Effector memory CD4-positive, alpha-beta T cell (primary cell): ENCODE measurements around the gene GPR150.
"Not testable (repeated sequence)": the region's sequence is repeated elsewhere in the genome, so short reads cannot be mapped to it uniquely, and the experiment has no call there.

Experiments
- DNase-seq, 3 donors: peaks; one replicate each; pipeline ENCODE4 v3.0.0-alpha.2; 2020
- H3K27ac ChIP-seq: 2 replicates; pipeline ENCODE4 v1.7.0; 2013; ENCODE audit warnings: mild to moderate bottlenecking, low read length, moderate library complexity; ENCODE audit not compliant: insufficient read depth, poor library complexity, severe bottlenecking
- H3K27me3 ChIP-seq: replicated peaks from 2 replicates; pipeline ENCODE4 v1.7.0; 2013; ENCODE audit warnings: mild to moderate bottlenecking, low read length; ENCODE audit not compliant: insufficient read depth, control insufficient read depth, poor library complexity, severe bottlenecking
- H3K36me3 ChIP-seq: 2 replicates; pipeline ENCODE4 v1.7.0; 2013; ENCODE audit warnings: mild to moderate bottlenecking, low read length, moderate library complexity; ENCODE audit not compliant: control insufficient read depth, insufficient read depth
- H3K4me1 ChIP-seq: 2 replicates; pipeline ENCODE4 v1.7.0; 2013; ENCODE audit warnings: low read length, mild to moderate bottlenecking; ENCODE audit not compliant: control insufficient read depth, insufficient read depth, poor library complexity, severe bottlenecking
- H3K4me3 ChIP-seq: 2 replicates; pipeline ENCODE4 v1.7.0; 2013; ENCODE audit warnings: low read length, low read depth, mild to moderate bottlenecking; ENCODE audit not compliant: insufficient read depth, poor library complexity, severe bottlenecking
- H3K9me3 ChIP-seq: 2 replicates; pipeline ENCODE4 v1.7.0; 2013; ENCODE audit warnings: mild to moderate bottlenecking, low read length, moderate library complexity; ENCODE audit not compliant: control insufficient read depth

The GPR150 gene

DNA sequence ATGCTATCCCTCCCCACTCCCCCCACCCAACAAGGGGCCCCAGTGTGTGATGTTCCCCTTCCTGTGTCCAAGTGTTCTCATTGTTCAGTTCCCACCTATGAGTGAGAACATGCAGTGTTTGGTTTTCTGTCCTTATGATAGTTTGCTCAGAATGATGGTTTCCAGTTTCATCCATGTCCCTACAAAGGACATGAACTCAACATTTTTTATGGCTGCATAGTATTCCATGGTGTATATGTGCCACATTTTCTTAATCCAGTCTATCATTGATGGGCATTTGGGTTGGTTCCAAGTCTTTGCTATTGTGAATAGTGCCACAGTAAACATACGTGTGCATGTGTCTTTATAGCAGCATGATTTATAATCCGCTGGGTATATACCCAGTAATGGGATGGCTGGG lies 13.1 kb downstream of the GPR150 start:
- not testable (repeated sequence) for H3K27ac ChIP-seq, H3K9me3 ChIP-seq, H3K27me3 ChIP-seq, H3K36me3 ChIP-seq, H3K4me3 ChIP-seq, H3K4me1 ChIP-seq, DNase-seq

DNA sequence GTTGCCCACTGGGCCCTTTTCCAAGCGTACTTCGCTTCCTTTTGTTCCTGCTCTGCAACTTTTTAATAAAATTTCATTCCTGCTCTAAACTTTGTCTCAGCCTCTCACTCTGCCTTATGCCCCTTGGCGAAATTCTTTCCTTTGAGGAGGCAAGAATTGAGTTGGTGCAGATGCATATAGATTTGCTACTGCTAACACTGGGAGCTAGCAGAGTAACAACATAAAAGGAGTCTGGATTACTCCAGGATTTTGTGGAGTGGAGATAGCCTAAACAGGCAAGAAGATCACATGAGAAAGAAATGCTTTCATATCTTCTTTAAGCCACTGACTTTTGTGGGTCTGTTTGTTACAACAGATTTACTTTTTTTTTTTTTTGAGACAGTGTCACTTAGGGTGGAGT lies 13.8 kb downstream of the GPR150 start:
- H3K4me3 ChIP-seq, result no peak overlapping the region
- H3K4me1 ChIP-seq, result no peaks in the 10 kb centered on the region
- no peaks in the 10 kb centered on the region for H3K9me3 ChIP-seq
- DNase-seq, result no peak
- H3K27ac ChIP-seq, result no peak overlapping the region
- H3K27me3 ChIP-seq, result no peaks in the 10 kb centered on the region
- no peaks in the 10 kb centered on the region for H3K36me3 ChIP-seq

DNA sequence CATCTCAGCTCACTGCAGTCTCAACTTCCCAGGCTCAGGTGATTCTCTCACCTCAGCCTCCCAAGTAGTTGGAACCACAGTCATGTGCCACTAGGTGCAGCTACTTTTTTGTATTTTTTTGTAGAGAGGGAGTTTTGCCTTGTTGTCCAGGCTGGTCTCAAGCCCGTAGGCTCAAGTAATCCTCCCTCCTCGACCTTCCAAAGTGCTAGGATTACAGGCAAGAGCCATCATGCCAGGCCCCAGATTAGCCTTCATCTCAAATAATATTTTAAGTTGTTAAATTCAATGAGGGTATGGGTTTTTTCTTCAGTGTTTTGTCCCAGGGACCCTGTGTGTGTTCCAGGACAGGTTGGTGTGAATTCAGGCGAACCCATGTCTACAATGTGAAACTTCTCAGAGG lies 14.2 kb downstream of the GPR150 start:
- no peaks in the 10 kb centered on the region for H3K27me3 ChIP-seq
- no peak overlapping the region for H3K4me3 ChIP-seq
- H3K9me3 ChIP-seq, result no peaks in the 10 kb centered on the region
- no peaks in the 10 kb centered on the region for H3K36me3 ChIP-seq
- H3K27ac ChIP-seq, result no peak overlapping the region
- no peaks in the 10 kb centered on the region for H3K4me1 ChIP-seq
- DNase-seq, result no peak

DNA sequence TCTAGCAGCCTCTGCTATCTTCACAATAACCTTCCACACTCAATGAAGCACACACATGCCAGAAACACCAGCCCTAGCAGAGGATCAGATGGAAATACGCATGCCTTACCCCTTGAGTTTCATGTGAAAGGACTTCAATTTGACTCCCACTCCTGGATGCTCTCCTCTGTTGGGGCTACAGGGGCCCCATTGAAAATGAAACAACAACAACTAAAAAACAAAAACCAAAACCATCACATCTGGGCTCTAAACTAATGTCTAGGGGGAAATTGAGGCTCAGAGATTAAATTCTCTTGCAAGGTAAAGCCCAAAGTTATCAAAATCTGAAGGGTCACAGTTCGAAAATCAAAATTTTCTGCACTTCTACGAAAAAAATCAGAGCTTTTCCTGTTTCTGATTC lies 18.7 kb downstream of the GPR150 start:
- Histone ChIP-seq H3K27ac (no peak overlapping the region), H3K4me3 (no peak overlapping the region), H3K9me3 (no peaks in the 10 kb centered on the region), H3K36me3 (no peaks in the 10 kb centered on the region), H3K27me3 (no peaks in the 10 kb centered on the region), H3K4me1 (no peaks in the 10 kb centered on the region)
- no peak for DNase-seq

DNA sequence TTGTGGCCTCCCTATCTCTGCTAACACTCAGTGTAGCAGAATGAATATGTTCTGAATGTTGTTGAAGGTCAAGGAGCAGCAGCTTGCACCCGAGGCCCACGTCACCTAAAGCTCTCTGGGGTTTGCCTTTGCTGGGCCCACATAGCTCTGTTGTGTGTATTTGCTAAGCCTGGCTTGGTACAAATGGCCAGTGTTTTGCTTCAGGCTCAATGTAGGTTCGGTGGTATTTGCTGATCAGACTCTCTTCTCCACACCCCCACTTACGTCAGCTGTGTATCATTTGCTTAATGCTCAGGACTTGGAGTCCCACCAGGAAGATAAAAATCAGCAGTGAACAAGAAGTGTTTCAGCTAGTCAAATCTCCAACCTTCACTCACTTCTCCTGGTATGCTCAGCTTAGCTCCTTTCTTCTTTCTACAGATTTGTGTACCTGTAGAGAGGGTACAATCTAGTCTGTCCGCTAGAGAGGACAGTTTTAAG lies 21.9 kb downstream of the GPR150 start:
- no peak for DNase-seq
- Histone ChIP-seq H3K27me3 (no peaks in the 10 kb centered on the region), H3K9me3 (no peaks in the 10 kb centered on the region), H3K4me1 (no peaks in the 10 kb centered on the region), H3K4me3 (no peak overlapping the region), H3K36me3 (no peaks in the 10 kb centered on the region), H3K27ac (no peak overlapping the region)

DNA sequence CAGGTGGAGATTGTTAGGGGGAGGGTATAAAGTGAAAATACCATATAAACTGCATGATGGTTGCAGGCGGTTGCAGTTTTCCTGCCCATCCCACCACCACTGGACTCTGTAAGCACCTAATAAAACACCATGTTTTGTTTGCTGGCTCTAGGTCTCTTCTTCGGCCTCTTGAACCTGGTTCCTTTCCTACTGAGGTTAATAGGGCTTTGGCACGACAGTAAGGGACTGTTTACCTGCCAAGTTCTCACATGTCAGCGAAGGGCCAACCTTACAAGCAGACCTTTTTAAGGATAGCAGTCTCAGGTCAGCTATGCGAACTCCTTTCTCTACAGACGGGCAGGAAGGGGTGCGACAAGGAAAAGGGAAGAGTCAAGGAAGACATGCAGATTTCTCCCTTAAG lies 23.3 kb downstream of the GPR150 start:
- Histone ChIP-seq H3K27me3 (no peaks in the 10 kb centered on the region), H3K27ac (no peak overlapping the region), H3K4me1 (peaks cover 5% of the 10 kb centered on the region), H3K36me3 (no peaks in the 10 kb centered on the region), H3K4me3 (no peak overlapping the region), H3K9me3 (no peaks in the 10 kb centered on the region)
- DNase-seq, result no peak

DNA sequence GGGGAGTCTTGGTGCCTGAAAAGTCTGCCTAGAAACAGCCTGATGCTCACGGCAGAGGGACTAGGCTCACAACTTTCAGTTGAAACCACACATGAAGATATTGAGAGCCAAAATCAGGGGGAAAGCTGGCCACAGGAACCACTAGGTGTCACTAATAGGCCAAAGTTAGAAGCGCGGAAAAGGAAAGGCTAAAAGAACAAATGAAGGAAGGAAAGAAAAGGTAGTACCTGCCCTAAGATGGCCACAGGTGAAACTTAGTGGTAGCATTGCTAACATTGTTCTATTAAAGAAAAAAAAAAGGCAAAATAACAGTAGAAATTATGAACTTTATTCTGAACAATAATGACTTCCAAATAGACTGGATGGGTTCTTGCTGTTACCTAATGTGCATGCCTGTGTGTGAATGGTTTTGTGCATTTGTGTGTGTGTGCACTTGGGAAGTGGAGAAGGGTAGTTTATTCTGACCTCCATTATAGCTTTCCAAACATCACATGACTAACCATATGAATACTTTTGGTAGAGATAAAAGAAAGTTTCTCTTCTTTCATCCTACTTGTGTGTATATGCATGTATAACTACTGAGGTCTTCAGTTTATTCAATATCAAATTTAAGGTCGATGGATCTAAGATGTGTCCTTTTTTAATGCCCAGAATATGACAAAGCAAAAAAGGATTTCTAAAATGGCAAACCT lies 24.6 kb downstream of the GPR150 start:
- peak overlapping the region; percentile 35 for H3K27ac ChIP-seq

DNA sequence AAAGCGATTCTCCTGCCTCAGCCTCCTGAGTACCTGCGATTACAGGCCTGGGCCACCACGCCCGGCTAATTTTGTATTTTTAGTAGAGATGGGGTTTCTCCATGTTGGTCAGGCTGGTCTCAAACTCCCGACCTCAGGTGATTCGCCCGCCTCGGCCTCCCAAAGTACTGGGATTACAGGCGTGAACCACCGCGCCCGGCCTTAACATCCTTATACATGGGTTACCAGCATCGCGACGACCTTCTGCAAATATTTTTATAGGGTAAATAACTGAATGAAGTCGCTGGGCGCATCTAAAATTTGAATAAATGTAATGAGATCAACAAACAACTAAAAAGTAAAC lies 26.3 kb downstream of the GPR150 start:
- Histone ChIP-seq H3K4me3 (peak overlapping the region; percentile 51), H3K27ac (peak overlapping the region; percentile 75)
- DNase-seq, result not testable (repeated sequence)

More for the DNA sequence above, 24.6 kb downstream of the GPR150 start:
- no peak overlapping the region for H3K4me3 ChIP-seq
- DNase-seq, result no peak
- H3K27me3 ChIP-seq, result no peaks in the 10 kb centered on the region
- H3K36me3 ChIP-seq, result no peaks in the 10 kb centered on the region
- peaks cover 5% of the 10 kb centered on the region for H3K4me1 ChIP-seq
- H3K9me3 ChIP-seq, result no peaks in the 10 kb centered on the region

DNA sequence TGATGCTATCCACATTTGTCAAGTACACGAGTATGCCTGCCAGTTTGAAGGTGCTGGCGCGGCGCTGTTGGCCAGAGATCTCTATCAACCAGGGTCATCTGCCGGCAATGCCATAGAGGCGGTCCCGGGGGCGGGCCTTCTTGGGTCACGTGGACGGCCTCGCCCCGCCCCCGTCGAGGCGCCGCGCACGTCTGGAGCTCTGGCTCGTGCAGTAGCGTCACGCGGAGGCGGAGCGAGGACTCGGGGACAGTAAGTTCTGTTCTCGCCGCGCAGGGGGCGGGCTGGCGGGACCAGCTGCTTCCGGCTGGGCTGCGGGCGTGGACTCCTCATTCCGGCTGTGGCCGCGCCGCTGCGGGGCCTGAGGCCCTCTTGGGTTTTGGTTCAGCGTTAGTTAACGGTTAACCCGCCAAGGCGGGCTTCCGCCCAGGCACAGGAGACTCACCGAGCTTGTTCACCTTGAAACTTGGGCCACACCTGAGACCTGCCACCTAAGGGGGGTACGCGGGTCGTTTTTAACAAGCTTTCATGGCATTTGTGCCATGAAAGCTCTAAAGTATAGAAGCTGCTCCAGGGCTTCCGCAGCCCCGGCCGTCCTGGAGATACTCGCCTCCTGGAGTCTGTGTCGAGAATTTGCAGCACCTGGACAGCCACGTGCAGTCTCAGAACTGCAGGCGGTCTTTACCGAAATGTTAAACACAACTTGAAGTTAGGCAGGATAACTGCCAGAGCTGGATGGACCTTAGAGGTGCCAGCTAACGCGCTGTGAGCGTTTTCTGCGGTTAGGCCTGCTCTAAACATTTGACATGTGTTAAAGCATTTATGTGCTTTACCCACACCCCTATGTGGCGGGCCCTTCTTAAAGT lies 26.9 kb downstream of the GPR150 start, which contains the start of gene RFESD:
Gene RFESD (plus strand): TSS at position 209 of the 863 bp plus-strand sequence. CDS start 5,495 bp downstream, outside the sequence.
- peak within 1 kb of the TSS; percentile 75 for H3K27ac ChIP-seq
- peaks cover 5% of the 10 kb centered on the region for H3K4me1 ChIP-seq
- no peaks in the 10 kb centered on the region for H3K27me3 ChIP-seq
- no peaks in the 10 kb centered on the region for H3K36me3 ChIP-seq
- DNase-seq, result peak; percentile 87 to 92 (median 89)
- H3K4me3 ChIP-seq, result peak within 1 kb of the TSS; percentile 51
- H3K9me3 ChIP-seq, result no peaks in the 10 kb centered on the region

More for the DNA sequence above, 26.3 kb downstream of the GPR150 start:
- H3K27me3 ChIP-seq, H3K4me1 ChIP-seq, H3K9me3 ChIP-seq, H3K36me3 ChIP-seq: not testable (repeated sequence)
